Kidney (tissue), 14 donors: ENCODE data around the gene IMMP2L. TPM values are rescaled to one million over a fixed set of nuclear protein-coding genes. Genes with fewer than 3 reads are reported as not detected.

Experiments
- DNase-seq, 5 donors: peaks; one replicate each; pipeline ENCODE4 v3.0.0-alpha.2; 2013 to 2020
- FAIRE-seq: peaks from 2 replicates; lab custom pipeline; 2012; peaks lifted over from hg19 to GRCh38; lab: Jason Lieb, UNC
- H3K27ac ChIP-seq, 2 donors: one replicate each; pipeline ENCODE4 v1.7.0; 2013; ENCODE audit warnings: low read depth in 2 of 2, low read length in 2 of 2, inconsistent platforms in 1 of 2
- H3K27me3 ChIP-seq: one replicate; pipeline ENCODE4 v1.7.1; 2013; ENCODE audit warnings: low read length, inconsistent platforms; ENCODE audit not compliant: control insufficient read depth, insufficient read depth
- H3K36me3 ChIP-seq, 3 donors: one replicate each; pipeline versions ENCODE4 v1.7.0 to v1.7.1; 2013; ENCODE audit warnings: low read length in 3 of 3, control low read depth in 1 of 3, inconsistent platforms in 1 of 3; ENCODE audit not compliant: insufficient read depth in 3 of 3, control insufficient read depth in 2 of 3
- H3K4me1 ChIP-seq, 3 donors: one replicate each; pipeline versions ENCODE4 v1.7.0 to v1.7.1; 2013; ENCODE audit warnings: low read length in 3 of 3, inconsistent platforms in 1 of 3, low read depth in 1 of 3; ENCODE audit not compliant: control insufficient read depth in 2 of 3, insufficient read depth in 2 of 3
- H3K4me3 ChIP-seq, 3 donors: one replicate each; pipeline versions ENCODE4 v1.7.0 to v1.8.1; 2013; ENCODE audit warnings: low read length in 3 of 3, control low read depth in 1 of 3, inconsistent platforms in 1 of 3
- H3K9ac ChIP-seq, 3 donors: one replicate each; pipeline versions ENCODE4 v1.7.0 to v1.7.1; 2013; ENCODE audit warnings: low read length in 3 of 3, control low read depth in 1 of 3, inconsistent platforms in 1 of 3
- H3K9me3 ChIP-seq, 3 donors: one replicate each; pipeline versions ENCODE4 v1.7.0 to v1.7.1; 2013; ENCODE audit warnings: low read length in 3 of 3, control low read depth in 1 of 3, inconsistent platforms in 1 of 3; ENCODE audit not compliant: control insufficient read depth in 2 of 3, insufficient read depth in 1 of 3
- intact Hi-C: fragments of 100-400 bp; cut with DNase I; formaldehyde crosslinking; loops from one replicate; pipeline ENCODE4 v1.11.1; 2022
- polyA plus RNA-seq: library from polyadenylated mRNA; stranded (reverse); fragments of 350-450 nt; fragmentation: Illumina TruSeq; extraction: RNeasy Lipid Tissue Mini Kit (QIAGEN cat#74804); gene quantifications from one replicate; pipeline ENCODE4 v1.2.3, GENCODE V29; 2014; ENCODE audit warnings: low read depth, low replicate concordance; ENCODE audit not compliant: insufficient read depth
- total RNA-seq: library from RNA; stranded (reverse); fragmentation: NEBNext Ultra II Directional; extraction: Animal tissue kit (Norgen Biotek cat#: 25700); gene quantifications from one replicate; pipeline ENCODE4 v1.2.1, GENCODE V29; 2021
- TF ChIP-seq, protein P1 (sequence below): IDR thresholded peaks from 3 replicates; pipeline ENCODE4 v1.5.1; 2012; ENCODE audit warnings: mild to moderate bottlenecking, moderate library complexity, borderline replicate concordance; ENCODE audit not compliant: insufficient read depth; ENCODE audit errors: extremely low read depth
- donor health status: control.
- donor health status: control.
- donor health status: control.
- donor health status: control.
- donor health status: control.
- donor health status: DM: yes; HTN: yes; CAD: no.
- donor health status: Normal renal cell carcinoma (clear cell type).

Gene IMMP2L
- total and polyA plus RNA-seq, 2 donors from 2014 or later, result 46.4 to 52.1 TPM

DNA sequence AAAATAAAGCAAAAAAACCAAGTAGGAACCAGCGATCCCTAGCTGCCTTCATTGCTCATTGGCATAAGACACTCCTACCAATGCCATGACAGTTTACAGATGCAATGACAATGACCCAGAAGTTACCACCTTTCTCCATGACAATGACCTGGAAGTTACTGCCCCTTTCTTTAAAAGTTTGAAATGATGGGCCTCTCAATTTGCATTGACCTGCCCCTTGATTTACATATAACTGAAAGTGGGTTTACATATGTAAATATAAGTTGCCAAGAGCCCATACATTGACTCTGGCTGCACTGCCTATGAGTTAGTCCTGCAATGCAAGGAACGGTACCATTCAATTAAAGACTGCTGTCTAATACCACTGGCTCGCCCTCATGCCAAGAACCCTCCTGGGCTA is 712.1 kb downstream of the IMMP2L start:
- Histone ChIP-seq H3K4me3 (no peak overlapping the region), H3K36me3 (no peaks in the 10 kb centered on the region), H3K9me3 (no peaks in the 10 kb centered on the region), H3K27ac (no peak overlapping the region), H3K9ac (no peak overlapping the region), H3K4me1 (no peaks in the 10 kb centered on the region), H3K27me3 (no peaks in the 10 kb centered on the region)
- TF ChIP-seq, protein P1, sequence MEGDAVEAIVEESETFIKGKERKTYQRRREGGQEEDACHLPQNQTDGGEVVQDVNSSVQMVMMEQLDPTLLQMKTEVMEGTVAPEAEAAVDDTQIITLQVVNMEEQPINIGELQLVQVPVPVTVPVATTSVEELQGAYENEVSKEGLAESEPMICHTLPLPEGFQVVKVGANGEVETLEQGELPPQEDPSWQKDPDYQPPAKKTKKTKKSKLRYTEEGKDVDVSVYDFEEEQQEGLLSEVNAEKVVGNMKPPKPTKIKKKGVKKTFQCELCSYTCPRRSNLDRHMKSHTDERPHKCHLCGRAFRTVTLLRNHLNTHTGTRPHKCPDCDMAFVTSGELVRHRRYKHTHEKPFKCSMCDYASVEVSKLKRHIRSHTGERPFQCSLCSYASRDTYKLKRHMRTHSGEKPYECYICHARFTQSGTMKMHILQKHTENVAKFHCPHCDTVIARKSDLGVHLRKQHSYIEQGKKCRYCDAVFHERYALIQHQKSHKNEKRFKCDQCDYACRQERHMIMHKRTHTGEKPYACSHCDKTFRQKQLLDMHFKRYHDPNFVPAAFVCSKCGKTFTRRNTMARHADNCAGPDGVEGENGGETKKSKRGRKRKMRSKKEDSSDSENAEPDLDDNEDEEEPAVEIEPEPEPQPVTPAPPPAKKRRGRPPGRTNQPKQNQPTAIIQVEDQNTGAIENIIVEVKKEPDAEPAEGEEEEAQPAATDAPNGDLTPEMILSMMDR, result no peak
- DNase-seq (no peak), FAIRE-seq (no peak)
- intact Hi-C loops, result no loop called here

DNA sequence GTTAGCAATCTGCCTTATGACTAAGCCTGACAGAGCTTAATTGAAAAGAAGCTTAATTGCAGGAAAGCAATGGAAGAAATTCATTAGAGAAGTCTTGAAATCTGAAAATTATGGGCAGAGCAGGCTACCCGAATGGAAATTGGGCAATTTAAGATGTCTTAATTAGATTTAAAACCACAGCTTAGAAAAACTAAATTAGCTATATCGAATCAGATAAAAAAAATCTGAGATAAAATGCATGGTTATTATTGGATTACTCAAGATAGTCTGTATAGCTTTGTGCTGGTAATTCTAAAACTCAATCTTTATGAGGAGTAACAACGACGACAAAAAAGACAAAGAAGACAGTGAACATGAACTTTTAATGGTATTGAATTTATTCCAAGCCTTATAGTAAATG is 719.5 kb downstream of the IMMP2L start:
- no peak for DNase-seq
- Histone ChIP-seq H3K9me3 (no peaks in the 10 kb centered on the region), H3K27ac (no peak overlapping the region), H3K4me1 (no peaks in the 10 kb centered on the region), H3K4me3 (no peak overlapping the region), H3K36me3 (no peaks in the 10 kb centered on the region), H3K9ac (no peak overlapping the region), H3K27me3 (no peaks in the 10 kb centered on the region)
- intact Hi-C loops, result no loop called here
- TF ChIP-seq, protein P1, result no peak
- no peak for FAIRE-seq

DNA sequence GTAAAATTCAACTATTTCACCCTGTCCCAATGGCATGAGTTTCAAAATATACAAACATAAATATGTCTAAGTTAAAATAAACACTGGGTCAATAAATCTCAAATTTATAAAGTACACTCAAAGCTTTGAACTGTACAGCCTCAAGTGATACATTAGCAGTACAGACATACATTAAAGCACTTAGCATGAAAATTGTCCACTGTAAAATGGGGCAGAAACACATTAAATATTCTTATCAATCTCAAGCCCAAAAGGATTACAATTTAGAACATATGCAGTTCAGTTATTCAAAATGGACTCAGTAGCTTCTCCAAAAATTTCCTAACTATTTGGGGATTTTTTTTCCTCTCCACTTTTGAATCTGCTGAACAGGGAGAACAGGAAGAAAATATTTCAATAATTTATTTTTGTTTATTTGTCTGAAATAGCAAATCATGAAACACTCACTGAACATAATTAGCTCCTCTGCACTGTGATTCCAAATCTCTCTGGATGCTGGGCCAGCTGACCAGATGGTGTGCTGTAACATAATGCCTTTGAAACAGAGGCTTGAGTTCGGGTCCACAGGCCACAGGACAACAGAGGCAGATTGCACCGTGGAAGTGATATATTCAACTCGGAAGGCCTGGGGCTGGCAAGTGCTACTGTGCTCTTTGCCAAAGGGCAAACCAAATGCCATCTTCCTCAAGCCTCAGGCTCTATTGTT is 720.3 kb downstream of the IMMP2L start:
- FAIRE-seq (no peak), DNase-seq (peak in 2 of 5 donors; percentile 16 to 39)
- Histone ChIP-seq H3K27ac (no peak overlapping the region), H3K4me3 (no peak overlapping the region), H3K4me1 (no peaks in the 10 kb centered on the region), H3K9me3 (no peaks in the 10 kb centered on the region), H3K36me3 (no peaks in the 10 kb centered on the region), H3K27me3 (no peaks in the 10 kb centered on the region), H3K9ac (no peak overlapping the region)
- intact Hi-C loops, result no loop called here
- TF ChIP-seq, protein P1, result no peak
